GM18505 (cell line): Measurements from ENCODE around the gene C4B.
"Not testable (repeated sequence)": the region's sequence is repeated elsewhere in the genome, so short reads cannot be mapped to it uniquely, and the experiment has no call there.

Experiments used
- ATAC-seq: cut with Tn5 transposase; IDR thresholded peaks from one replicate; pipeline ENCODE4 v1.9.1; 2021; ENCODE audit not compliant: unreplicated experiment
- POLR2A ChIP-seq: IDR thresholded peaks from 4 replicates; pipeline ENCODE4 v1.6.1; 2011; ENCODE audit warnings: borderline replicate concordance; ENCODE audit not compliant: insufficient read depth, insufficient read length; ENCODE audit errors: extremely low read depth

C4B gene

GRCh38 chr6:31977816-31978431 is 36.7 kb upstream of the C4B start:
- no peak for ATAC-seq
- TF ChIP-seq POLR2A = no peak

- ATAC-seq = no peak
- no peak for TF ChIP-seq POLR2A
Measured at GRCh38 chr6:31978831-31979230, 35.8 kb upstream of the C4B start.

GRCh38 chr6:31979238-31979898 is 35.2 kb upstream of the C4B start:
- TF ChIP-seq POLR2A = no peak
- no peak for ATAC-seq

- not testable (repeated sequence) for ATAC-seq
Measured at GRCh38 chr6:31980195-31980876, 34.3 kb upstream of the C4B start.

GRCh38 chr6:31980998-31981397 is 33.6 kb upstream of the C4B start:
- not testable (repeated sequence) for ATAC-seq

- not testable (repeated sequence) for ATAC-seq
Measured at GRCh38 chr6:31981744-31982143, 32.9 kb upstream of the C4B start, which contains the start of gene C4A. Gene C4A (plus strand): TSS chr6:31982057. CDS start chr6:31982108, 51 bp downstream.

- not testable (repeated sequence) for ATAC-seq
Measured at GRCh38 chr6:31989363-31989762, 25.2 kb upstream of the C4B start.

GRCh38 chr6:31994421-31994820 is 20.2 kb upstream of the C4B start:
- ATAC-seq = not testable (repeated sequence)

- not testable (repeated sequence) for ATAC-seq
Measured at GRCh38 chr6:31996385-31996784, 18.2 kb upstream of the C4B start.

- ATAC-seq = not testable (repeated sequence)
Measured at GRCh38 chr6:32002546-32003268, 11.9 kb upstream of the C4B start.

- ATAC-seq = not testable (repeated sequence)
Measured at GRCh38 chr6:32003301-32003700, 11.3 kb upstream of the C4B start.

GRCh38 chr6:32004393-32004792 is 10.2 kb upstream of the C4B start:
- ATAC-seq = not testable (repeated sequence)

- not testable (repeated sequence) for ATAC-seq
Measured at GRCh38 chr6:32004864-32005537, 9.6 kb upstream of the C4B start.

- not testable (repeated sequence) for ATAC-seq
Measured at GRCh38 chr6:32005538-32005880, 9.1 kb upstream of the C4B start.

- ATAC-seq = not testable (repeated sequence)
Measured at GRCh38 chr6:32005991-32006529, 8.5 kb upstream of the C4B start.

GRCh38 chr6:32007086-32007485 is 7.5 kb upstream of the C4B start:
- ATAC-seq = not testable (repeated sequence)

GRCh38 chr6:32008037-32008436 is 6.6 kb upstream of the C4B start:
- ATAC-seq = not testable (repeated sequence)

- ATAC-seq = not testable (repeated sequence)
Measured at GRCh38 chr6:32008616-32009015, 6.0 kb upstream of the C4B start.

- not testable (repeated sequence) for ATAC-seq
Measured at GRCh38 chr6:32009537-32009936, 5.1 kb upstream of the C4B start.
